Middle frontal gyrus (tissue), 1 donor: ENCODE measurements around the gene STAP2.

Source experiments
- DNase-seq: peaks from one replicate; pipeline ENCODE4 v3.0.0-alpha.2; 2015; ENCODE audit warnings: low spot score; ENCODE audit errors: extremely low spot score

The STAP2 gene

GRCh38 chr19:4327877-4328242 lies 10.8 kb downstream of the STAP2 start:
- no peak for DNase-seq

GRCh38 chr19:4327252-4327876 lies 11.3 kb downstream of the STAP2 start:
- no peak for DNase-seq

GRCh38 chr19:4326837-4327251 lies 11.8 kb downstream of the STAP2 start:
- no peak for DNase-seq

GRCh38 chr19:4326215-4326836 lies 12.3 kb downstream of the STAP2 start:
- no peak for DNase-seq

- no peak for DNase-seq
Observed at GRCh38 chr19:4324228-4324627, 14.4 kb downstream of the STAP2 start.

- no peak for DNase-seq
Observed at GRCh38 chr19:4323692-4324091, 14.9 kb downstream of the STAP2 start.

GRCh38 chr19:4322942-4323665 lies 15.5 kb downstream of the STAP2 start:
- DNase-seq = no peak

GRCh38 chr19:4320419-4320818 lies 18.2 kb downstream of the STAP2 start:
- DNase-seq = no peak

- no peak for DNase-seq
Observed at GRCh38 chr19:4319067-4319718, 19.4 kb downstream of the STAP2 start.

- no peak for DNase-seq
Observed at GRCh38 chr19:4318460-4318859, 20.2 kb downstream of the STAP2 start.

GRCh38 chr19:4316956-4317355 lies 21.7 kb downstream of the STAP2 start:
- no peak for DNase-seq

- DNase-seq = no peak
Observed at GRCh38 chr19:4313847-4314490, 24.7 kb downstream of the STAP2 start.

GRCh38 chr19:4310247-4311121 lies 28.1 kb downstream of the STAP2 start:
- no peak for DNase-seq

- no peak for DNase-seq
Observed at GRCh38 chr19:4305659-4306058, 33.0 kb downstream of the STAP2 start.

GRCh38 chr19:4305257-4305612 lies 33.4 kb downstream of the STAP2 start:
- DNase-seq = no peak

GRCh38 chr19:4304538-4305256 lies 33.9 kb downstream of the STAP2 start, which contains the start of gene FSD1:
Gene FSD1, plus strand, starts transcription at chr19:4304598. Its CDS starts 149 bp downstream, at chr19:4304747.
- DNase-seq = no peak

GRCh38 chr19:4303819-4304537 lies 34.6 kb downstream of the STAP2 start:
- no peak for DNase-seq

GRCh38 chr19:4302243-4302640 lies 36.4 kb downstream of the STAP2 start, which contains the start of gene TMIGD2:
Gene TMIGD2, minus strand, starts transcription at chr19:4302389. Its CDS starts 4 bp downstream, at chr19:4302385.
- DNase-seq = no peak

- DNase-seq = no peak
Observed at GRCh38 chr19:4301590-4302242, 36.9 kb downstream of the STAP2 start.
